Parathyroid adenoma (tissue), 2 donors: ENCODE measurements around the gene CCDC70.

Source experiments
- H2AFZ ChIP-seq: fragments of 300-600 bp; sonication (generic); one replicate; pipeline ENCODE4 v1.7.0; 2017; ENCODE audit warnings: antibody characterized with exemption, mild to moderate bottlenecking
- H3K27ac ChIP-seq: fragments of 300-600 bp; sonication (generic); one replicate; pipeline ENCODE4 v1.7.0; 2017
- H3K27me3 ChIP-seq: fragments of 300-600 bp; sonication (generic); one replicate; pipeline ENCODE4 v1.7.0; 2017; ENCODE audit warnings: low read length; ENCODE audit not compliant: control insufficient read depth, insufficient read depth
- H3K36me3 ChIP-seq: fragments of 300-600 bp; sonication (generic); one replicate; pipeline ENCODE4 v1.7.0; 2017; ENCODE audit warnings: low read length; ENCODE audit not compliant: control insufficient read depth, insufficient read depth
- H3K4me1 ChIP-seq: fragments of 300-600 bp; sonication (generic); one replicate; pipeline ENCODE4 v1.7.0; 2017; ENCODE audit warnings: control low read depth
- H3K4me2 ChIP-seq: fragments of 300-600 bp; sonication (generic); one replicate; pipeline ENCODE4 v1.7.0; 2017; ENCODE audit warnings: low read length
- H3K4me3 ChIP-seq: fragments of 300-600 bp; sonication (generic); one replicate; pipeline ENCODE4 v1.7.0; 2017; ENCODE audit warnings: low read depth, low read length
- H3K79me2 ChIP-seq: fragments of 300-600 bp; sonication (generic); one replicate; pipeline ENCODE4 v1.7.0; 2017; ENCODE audit warnings: control low read depth
- H3K9ac ChIP-seq: fragments of 300-600 bp; sonication (generic); one replicate; pipeline ENCODE4 v1.7.0; 2017; ENCODE audit warnings: mild to moderate bottlenecking
- H3K9me3 ChIP-seq: fragments of 300-600 bp; sonication (generic); one replicate; pipeline ENCODE4 v1.7.0; 2017; ENCODE audit warnings: low read length; ENCODE audit not compliant: control insufficient read depth
- TF ChIP-seq, protein P1 (sequence below): fragments of 300-600 bp; sonication (generic); IDR thresholded peaks from one replicate; pipeline ENCODE4 v1.7.0; 2017; ENCODE audit warnings: antibody characterized with exemption, mild to moderate bottlenecking
- donor health status: primary hyperparathyroidism.

The CCDC70 gene

DNA sequence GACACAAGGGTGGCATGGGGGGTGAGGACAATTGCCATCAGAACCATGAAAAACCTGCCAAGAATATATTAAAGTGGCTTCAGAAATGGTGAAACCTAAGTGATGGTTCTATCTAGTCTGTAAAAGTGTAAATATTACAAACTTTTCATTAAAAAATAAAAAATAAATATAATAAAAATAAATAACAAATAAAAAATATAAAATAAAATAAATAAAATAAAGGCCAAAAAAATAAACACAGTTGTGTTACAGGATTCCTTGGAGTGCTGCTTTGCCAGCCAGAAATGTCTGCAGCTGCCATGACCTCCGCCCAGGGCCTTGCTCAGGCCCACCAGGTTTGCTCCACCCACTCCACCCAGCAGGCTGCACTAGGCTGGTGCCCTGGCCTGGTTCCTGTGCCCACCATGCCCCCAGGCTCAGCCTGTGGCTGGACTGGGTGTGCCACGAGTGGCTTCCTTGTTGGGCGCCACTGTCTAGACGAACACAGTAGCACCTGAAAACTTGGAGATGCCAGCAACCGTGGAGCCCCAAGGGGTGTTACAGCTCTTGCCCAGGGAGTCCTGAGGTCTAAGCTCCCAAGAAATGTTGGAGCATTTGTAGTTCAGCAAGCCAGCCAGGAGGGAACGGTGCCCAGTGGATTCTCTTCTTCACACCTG lies 20.9 kb downstream of the CCDC70 start:
- Histone ChIP-seq H2AFZ (no peak overlapping the region), H3K36me3 (no peaks in the 10 kb centered on the region), H3K79me2 (no peaks in the 10 kb centered on the region), H3K4me3 (no peak overlapping the region), H3K4me1 (no peaks in the 10 kb centered on the region), H3K9me3 (no peaks in the 10 kb centered on the region), H3K27ac (no peak overlapping the region), H3K27me3 (no peaks in the 10 kb centered on the region), H3K4me2 (no peak overlapping the region), H3K9ac (no peak overlapping the region)
- TF ChIP-seq, protein P1, sequence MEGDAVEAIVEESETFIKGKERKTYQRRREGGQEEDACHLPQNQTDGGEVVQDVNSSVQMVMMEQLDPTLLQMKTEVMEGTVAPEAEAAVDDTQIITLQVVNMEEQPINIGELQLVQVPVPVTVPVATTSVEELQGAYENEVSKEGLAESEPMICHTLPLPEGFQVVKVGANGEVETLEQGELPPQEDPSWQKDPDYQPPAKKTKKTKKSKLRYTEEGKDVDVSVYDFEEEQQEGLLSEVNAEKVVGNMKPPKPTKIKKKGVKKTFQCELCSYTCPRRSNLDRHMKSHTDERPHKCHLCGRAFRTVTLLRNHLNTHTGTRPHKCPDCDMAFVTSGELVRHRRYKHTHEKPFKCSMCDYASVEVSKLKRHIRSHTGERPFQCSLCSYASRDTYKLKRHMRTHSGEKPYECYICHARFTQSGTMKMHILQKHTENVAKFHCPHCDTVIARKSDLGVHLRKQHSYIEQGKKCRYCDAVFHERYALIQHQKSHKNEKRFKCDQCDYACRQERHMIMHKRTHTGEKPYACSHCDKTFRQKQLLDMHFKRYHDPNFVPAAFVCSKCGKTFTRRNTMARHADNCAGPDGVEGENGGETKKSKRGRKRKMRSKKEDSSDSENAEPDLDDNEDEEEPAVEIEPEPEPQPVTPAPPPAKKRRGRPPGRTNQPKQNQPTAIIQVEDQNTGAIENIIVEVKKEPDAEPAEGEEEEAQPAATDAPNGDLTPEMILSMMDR, result no peak

DNA sequence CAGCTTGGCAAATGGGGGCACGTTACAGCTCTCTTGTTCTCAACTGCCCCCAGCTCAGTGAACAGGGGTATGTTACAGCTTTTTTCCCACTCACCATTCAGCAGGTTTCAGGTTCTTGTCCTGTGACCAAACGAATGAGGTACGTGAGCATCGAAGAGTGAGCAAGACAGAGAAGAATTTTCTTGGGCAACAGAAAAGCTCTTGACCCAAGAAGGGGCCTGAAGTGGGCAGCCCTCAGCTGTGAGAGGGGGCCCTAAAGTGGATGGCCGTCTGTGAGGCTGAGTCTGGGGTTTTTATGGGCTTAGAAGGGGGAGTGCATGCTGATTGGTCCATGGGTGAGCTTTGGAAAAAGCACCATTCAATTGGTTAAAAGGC lies 21.4 kb downstream of the CCDC70 start:
- H3K27me3 ChIP-seq, result no peaks in the 10 kb centered on the region
- H2AFZ ChIP-seq, result no peak overlapping the region
- no peaks in the 10 kb centered on the region for H3K36me3 ChIP-seq
- no peak overlapping the region for H3K27ac ChIP-seq
- TF ChIP-seq, protein P1, result no peak
- H3K4me2 ChIP-seq, result no peak overlapping the region
- H3K4me3 ChIP-seq, result no peak overlapping the region
- H3K9me3 ChIP-seq, result no peaks in the 10 kb centered on the region
- no peak overlapping the region for H3K9ac ChIP-seq
- no peaks in the 10 kb centered on the region for H3K79me2 ChIP-seq
- no peaks in the 10 kb centered on the region for H3K4me1 ChIP-seq

DNA sequence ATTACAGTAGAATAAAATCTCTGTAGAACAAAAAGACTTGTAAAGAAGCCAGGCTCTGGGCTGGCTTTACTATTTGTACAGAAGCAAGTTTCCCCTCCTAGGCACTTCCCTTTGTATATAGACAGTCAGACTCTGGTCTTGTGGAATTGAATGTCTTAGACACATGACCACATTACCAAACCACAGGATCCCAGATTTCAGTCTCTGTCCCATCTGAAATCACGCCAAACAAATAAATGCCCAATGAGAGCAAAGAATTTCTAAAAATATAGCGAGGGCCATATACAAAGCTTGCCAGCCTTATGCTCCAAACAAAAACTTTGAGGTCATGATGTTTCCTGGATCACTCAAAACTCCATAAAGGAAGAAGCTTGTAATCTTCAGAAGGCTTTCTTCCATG lies 23.9 kb downstream of the CCDC70 start:
- H2AFZ ChIP-seq, result no peak overlapping the region
- H3K27me3 ChIP-seq, result no peaks in the 10 kb centered on the region
- H3K4me1 ChIP-seq, result no peaks in the 10 kb centered on the region
- TF ChIP-seq, protein P1, result no peak
- H3K9me3 ChIP-seq, result no peaks in the 10 kb centered on the region
- H3K4me3 ChIP-seq, result no peak overlapping the region
- H3K79me2 ChIP-seq, result no peaks in the 10 kb centered on the region
- no peak overlapping the region for H3K27ac ChIP-seq
- no peaks in the 10 kb centered on the region for H3K36me3 ChIP-seq
- no peak overlapping the region for H3K9ac ChIP-seq
- no peak overlapping the region for H3K4me2 ChIP-seq

DNA sequence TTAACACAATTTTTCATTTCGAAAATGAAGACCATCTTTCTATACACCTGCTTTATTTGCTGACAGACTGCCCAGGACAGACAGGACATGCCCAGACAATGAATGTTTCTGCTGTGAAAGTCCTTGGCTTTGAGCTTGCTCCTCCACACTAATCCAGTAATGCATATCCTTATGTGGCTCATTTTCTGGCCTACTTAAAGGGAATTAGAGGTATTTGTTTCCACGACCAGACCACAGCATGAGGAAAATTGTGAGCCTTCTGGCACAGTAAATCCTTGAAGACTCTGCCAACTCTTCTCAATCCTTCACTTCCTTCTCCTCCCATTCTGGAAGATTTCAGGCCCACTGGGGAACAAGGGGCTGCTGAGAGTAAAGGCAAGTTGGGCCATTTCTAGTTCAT lies 25.7 kb downstream of the CCDC70 start:
- no peaks in the 10 kb centered on the region for H3K9me3 ChIP-seq
- H3K79me2 ChIP-seq, result no peaks in the 10 kb centered on the region
- TF ChIP-seq, protein P1, result no peak
- H3K36me3 ChIP-seq, result no peaks in the 10 kb centered on the region
- no peak overlapping the region for H3K27ac ChIP-seq
- no peak overlapping the region for H3K4me2 ChIP-seq
- H3K9ac ChIP-seq, result no peak overlapping the region
- H3K27me3 ChIP-seq, result no peaks in the 10 kb centered on the region
- H3K4me3 ChIP-seq, result no peak overlapping the region
- no peak overlapping the region for H2AFZ ChIP-seq
- H3K4me1 ChIP-seq, result no peaks in the 10 kb centered on the region

DNA sequence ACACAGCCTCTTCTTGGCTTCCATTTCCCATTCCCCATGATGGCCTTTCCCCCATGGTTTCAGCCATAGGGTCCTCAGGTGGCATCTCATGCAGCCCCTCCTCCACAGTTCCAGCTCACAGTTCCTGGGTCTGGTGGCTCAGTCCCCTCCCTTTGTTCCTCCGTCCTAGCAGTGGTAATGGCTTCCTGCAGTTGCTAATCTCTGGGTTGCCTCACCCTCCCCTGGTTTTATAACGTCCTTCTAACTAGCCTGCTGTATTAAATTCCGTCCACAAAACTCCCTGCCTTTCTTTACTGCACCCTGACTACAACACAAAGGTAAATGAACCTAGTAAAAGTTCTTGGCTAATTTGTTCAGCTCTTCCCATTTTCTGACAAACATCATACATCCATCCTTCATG lies 30.9 kb downstream of the CCDC70 start:
- no peak overlapping the region for H3K27ac ChIP-seq
- H3K4me2 ChIP-seq, result no peak overlapping the region
- TF ChIP-seq, protein P1, result no peak
- no peak overlapping the region for H3K9ac ChIP-seq
- H3K36me3 ChIP-seq, result no peaks in the 10 kb centered on the region
- no peaks in the 10 kb centered on the region for H3K4me1 ChIP-seq
- H3K27me3 ChIP-seq, result no peaks in the 10 kb centered on the region
- H3K9me3 ChIP-seq, result no peaks in the 10 kb centered on the region
- H3K79me2 ChIP-seq, result no peaks in the 10 kb centered on the region
- H2AFZ ChIP-seq, result no peak overlapping the region
- H3K4me3 ChIP-seq, result no peak overlapping the region
